Endothelial cell of umbilical vein (primary cell): Measurements from ENCODE around the gene ITPR1.

Experiments
- EZH2 ChIP-seq: IDR thresholded peaks from 2 replicates; pipeline ENCODE4 v1.6.1; 2012; ENCODE audit warnings: borderline replicate concordance, low read depth, mild to moderate bottlenecking, moderate library complexity, low read length, inconsistent platforms; ENCODE audit not compliant: severe bottlenecking
- FOS ChIP-seq: IDR thresholded peaks from 2 replicates; pipeline ENCODE4 v1.6.1; 2011; ENCODE audit warnings: mild to moderate bottlenecking, low read length, moderate library complexity, borderline replicate concordance; ENCODE audit not compliant: insufficient read depth
- GATA2 ChIP-seq: IDR thresholded peaks from 2 replicates; pipeline ENCODE4 v1.7.0; 2011; ENCODE audit warnings: low read depth, mild to moderate bottlenecking, moderate library complexity, mixed read lengths, low read length; ENCODE audit not compliant: insufficient read length, insufficient read depth
- JUN ChIP-seq: IDR thresholded peaks from 2 replicates; pipeline ENCODE4 v1.6.1; 2011; ENCODE audit warnings: borderline replicate concordance, low read depth; ENCODE audit not compliant: insufficient read length, insufficient read depth
- MYC ChIP-seq: IDR thresholded peaks from one replicate; pipeline ENCODE4 v1.6.1; 2011; ENCODE audit warnings: mild to moderate bottlenecking, low read depth, low read length
- POLR2A ChIP-seq: IDR thresholded peaks from 2 replicates; pipeline ENCODE4 v1.6.1; 2012; ENCODE audit warnings: low read depth, mild to moderate bottlenecking, control low read depth, low read length
- POLR2AphosphoS5 ChIP-seq: IDR thresholded peaks from 2 replicates; pipeline ENCODE4 v1.6.1; 2012; ENCODE audit warnings: low read depth, mild to moderate bottlenecking, control low read depth, low read length, moderate library complexity; ENCODE audit not compliant: insufficient read depth
- TF ChIP-seq, protein P1 (sequence below), 2 donors: IDR thresholded peaks; 1 replicate in 1 of 2; 2 replicates in 1 of 2; pipeline ENCODE4 v1.5.1; 2011; ENCODE audit warnings: low read length in 2 of 2, mild to moderate bottlenecking in 2 of 2, moderate library complexity in 2 of 2, control low read depth in 1 of 2, inconsistent platforms in 1 of 2, low read depth in 1 of 2; ENCODE audit not compliant: insufficient read depth in 1 of 2; ENCODE audit errors: extremely low read depth in 1 of 2
- TF ChIP-seq, protein P2 (sequence below): IDR thresholded peaks from 2 replicates; pipeline ENCODE4 v1.6.1; 2011; ENCODE audit not compliant: insufficient read depth, insufficient read length

DNA sequence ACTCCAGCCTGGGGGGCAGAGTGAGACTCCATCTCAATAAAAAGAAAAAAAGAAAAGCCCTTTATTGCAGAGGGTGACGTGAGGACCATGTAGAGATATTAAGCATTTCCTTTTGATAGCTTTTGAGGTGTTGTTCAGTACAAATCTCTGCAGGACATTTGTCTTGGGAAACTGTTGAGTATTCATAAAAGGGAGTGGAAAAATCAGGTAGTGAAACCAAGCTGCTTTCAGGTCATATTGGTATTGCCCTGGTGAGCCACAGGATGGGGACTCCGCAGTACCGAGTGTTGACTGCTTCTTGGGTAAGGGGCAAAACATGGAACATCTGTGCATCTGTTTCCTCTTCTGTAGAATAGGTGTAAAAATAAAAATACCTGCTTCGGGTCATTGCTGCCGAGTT, 9.9 kb downstream of the ITPR1 start:
- TF ChIP-seq POLR2A (no peak), MYC (no peak), EZH2 (no peak), POLR2AphosphoS5 (no peak), JUN (no peak), FOS (no peak), GATA2 (no peak)
- TF ChIP-seq, protein P1, sequence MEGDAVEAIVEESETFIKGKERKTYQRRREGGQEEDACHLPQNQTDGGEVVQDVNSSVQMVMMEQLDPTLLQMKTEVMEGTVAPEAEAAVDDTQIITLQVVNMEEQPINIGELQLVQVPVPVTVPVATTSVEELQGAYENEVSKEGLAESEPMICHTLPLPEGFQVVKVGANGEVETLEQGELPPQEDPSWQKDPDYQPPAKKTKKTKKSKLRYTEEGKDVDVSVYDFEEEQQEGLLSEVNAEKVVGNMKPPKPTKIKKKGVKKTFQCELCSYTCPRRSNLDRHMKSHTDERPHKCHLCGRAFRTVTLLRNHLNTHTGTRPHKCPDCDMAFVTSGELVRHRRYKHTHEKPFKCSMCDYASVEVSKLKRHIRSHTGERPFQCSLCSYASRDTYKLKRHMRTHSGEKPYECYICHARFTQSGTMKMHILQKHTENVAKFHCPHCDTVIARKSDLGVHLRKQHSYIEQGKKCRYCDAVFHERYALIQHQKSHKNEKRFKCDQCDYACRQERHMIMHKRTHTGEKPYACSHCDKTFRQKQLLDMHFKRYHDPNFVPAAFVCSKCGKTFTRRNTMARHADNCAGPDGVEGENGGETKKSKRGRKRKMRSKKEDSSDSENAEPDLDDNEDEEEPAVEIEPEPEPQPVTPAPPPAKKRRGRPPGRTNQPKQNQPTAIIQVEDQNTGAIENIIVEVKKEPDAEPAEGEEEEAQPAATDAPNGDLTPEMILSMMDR (IDR thresholded peaks at IDR 0.05; ENCODE audit: extremely low read depth in 1 of 2, insufficient read depth in 1 of 2, low read depth in 1 of 2, low read length in 2 of 2), result no peak
- TF ChIP-seq, protein P2, sequence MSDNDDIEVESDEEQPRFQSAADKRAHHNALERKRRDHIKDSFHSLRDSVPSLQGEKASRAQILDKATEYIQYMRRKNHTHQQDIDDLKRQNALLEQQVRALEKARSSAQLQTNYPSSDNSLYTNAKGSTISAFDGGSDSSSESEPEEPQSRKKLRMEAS, result no peak
